GM04504 (cell line): Measurements from ENCODE around the gene THBS1.

Source experiments
- DNase-seq: peaks from one replicate; pipeline ENCODE4 v3.0.0-alpha.2; 2012; ENCODE audit warnings: low read depth

The THBS1 gene

GRCh38 chr15:39608185-39609139 is 27.6 kb downstream of the THBS1 start:
- no peak for DNase-seq

DNA sequence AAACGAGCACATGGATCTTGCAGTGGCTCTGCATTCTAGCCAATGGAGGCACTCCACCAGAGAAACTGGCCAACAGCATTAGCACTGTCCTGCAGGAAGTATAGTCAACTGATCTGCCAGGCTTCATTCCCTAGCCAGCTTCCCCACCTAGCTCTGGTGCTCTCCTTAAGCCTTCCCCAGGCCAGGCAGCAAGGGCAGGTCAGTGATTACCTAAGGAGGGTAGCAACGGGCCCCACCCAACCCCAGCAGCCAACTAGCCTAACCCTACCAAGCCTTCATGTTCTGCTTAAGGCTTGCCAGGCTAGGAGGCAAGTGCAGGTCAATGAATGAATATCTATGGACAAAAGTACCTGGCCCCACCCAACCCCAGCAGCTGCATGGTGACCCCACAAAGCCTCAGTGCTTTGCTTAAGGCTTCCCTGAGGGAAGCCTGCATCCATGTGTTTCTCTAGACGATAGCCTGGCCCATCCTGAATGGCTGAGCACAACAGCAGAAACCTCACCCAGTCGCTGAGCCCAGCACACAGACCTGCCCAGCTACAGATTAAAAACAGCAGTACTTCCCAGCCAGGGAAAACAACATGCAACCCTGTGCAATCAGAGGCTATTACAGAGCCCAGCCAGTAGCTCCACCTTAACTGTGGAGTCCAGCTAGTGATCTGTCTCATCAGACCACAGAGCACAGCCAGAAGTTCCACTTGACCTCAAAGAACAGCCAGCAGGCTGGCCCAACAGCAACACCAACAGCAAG is 28.5 kb downstream of the THBS1 start:
- no peak for DNase-seq

GRCh38 chr15:39610665-39611064 is 29.8 kb downstream of the THBS1 start:
- DNase-seq, result no peak

GRCh38 chr15:39613271-39613670 is 32.4 kb downstream of the THBS1 start:
- DNase-seq, result no peak

DNA sequence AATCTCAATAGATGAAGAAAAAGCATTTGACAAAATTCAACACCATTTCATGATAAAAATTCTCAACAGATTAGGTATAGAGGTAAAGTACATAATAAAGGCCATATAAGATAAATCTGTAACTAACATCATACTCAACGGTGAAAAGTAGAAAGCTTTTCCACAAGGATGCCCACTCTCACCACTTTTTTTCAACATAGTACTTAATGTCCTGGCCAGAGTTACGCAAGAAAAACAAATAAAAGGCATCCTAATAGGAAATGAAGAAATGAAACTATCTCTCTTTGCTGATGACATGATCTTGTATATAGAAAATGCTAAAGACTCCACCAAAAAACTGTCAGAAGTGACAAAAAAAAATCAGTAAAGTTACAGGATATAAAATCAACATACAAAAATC is 33.0 kb downstream of the THBS1 start:
- no peak for DNase-seq

DNA sequence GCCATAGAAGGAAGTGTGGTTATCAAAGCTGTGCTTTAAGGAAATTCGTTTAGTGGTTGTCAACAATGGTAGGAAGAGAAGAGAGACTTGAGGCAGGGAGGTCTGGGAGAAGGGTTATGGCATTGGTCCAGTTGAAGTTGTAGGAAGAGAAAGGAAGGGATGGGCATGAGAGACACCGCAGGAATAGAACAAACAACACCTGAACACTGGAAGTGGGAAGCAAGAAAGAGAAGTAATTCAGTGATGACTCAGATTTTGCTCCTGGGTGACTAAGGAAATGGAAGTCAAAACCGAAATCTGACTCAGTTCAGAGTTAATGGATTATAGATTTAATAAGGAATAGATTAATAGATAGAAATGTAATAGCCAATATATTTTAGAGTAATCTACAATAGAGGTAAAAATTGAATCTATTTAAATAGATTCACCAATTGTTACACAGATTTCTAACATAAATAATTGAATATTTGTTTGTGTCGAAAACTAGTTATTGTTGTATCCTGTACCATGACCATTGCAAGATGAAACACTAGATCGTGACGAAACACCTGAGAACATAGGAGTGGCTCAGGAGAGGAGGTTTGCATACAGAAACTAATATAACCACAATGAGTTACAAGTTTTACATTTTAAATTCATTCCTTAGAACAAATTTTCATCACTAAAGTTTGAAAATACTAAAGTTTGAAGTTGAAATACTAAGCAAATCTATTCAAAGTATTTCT is 36.0 kb downstream of the THBS1 start:
- DNase-seq, result no peak

GRCh38 chr15:39618063-39618823 is 37.4 kb downstream of the THBS1 start:
- DNase-seq, result no peak

GRCh38 chr15:39621210-39621609 is 40.3 kb downstream of the THBS1 start:
- no peak for DNase-seq

DNA sequence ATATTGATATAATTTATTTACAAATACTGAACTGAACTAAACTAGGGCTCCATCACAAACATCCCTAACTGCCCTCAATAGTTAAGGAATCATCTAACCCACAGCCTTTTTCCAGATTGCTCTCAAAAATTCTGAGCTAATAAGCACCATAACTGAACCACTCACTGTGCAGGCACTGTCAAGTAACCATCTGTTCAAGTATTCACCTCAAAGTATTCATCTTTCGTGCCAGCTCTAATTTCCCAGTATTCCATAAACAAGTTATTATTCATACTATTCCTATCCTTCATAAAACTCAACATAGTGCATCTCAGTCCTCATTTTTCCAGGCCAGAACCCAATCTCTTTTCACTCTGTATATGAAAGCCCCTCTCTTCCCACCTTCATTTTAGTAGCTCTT is 41.1 kb downstream of the THBS1 start:
- no peak for DNase-seq

DNA sequence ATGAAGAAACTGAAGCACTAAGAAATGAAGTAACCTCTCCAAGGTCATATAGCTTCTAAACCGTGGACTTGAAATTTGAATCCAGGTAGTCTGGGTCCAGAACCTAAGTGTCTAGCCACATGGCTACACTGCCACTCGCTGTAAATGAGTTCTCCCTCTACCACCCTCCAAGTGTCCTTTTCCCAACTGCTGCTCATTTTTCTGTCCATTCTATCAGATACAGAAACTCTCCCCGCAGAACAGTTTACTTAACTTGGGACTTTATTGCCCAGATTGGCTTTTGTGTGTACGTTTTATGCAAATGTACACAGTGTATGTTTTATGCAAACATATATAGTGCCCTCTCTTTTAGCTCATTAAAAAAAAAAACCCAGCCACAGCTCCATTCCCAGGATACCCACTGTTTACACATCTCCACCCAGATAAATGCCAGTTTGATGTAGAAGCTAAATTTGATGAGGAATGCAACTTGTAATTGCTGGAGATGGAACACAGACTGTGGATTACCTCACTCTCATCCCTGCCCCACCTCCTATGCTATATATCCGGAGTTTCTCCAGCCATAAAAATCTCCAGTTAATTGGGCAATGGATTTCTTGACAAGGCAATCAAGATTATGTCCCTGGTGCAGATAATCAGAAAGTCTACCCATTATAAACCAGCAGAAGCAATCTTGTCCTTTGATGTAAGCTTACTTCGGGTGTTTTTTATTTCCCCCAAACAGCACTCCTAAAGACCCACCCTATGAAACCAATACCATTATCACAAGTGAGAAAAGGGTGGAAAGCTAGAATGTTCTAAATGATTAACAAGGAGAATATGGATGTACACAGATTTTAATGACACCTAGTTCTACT is 42.0 kb downstream of the THBS1 start:
- DNase-seq, result no peak

DNA sequence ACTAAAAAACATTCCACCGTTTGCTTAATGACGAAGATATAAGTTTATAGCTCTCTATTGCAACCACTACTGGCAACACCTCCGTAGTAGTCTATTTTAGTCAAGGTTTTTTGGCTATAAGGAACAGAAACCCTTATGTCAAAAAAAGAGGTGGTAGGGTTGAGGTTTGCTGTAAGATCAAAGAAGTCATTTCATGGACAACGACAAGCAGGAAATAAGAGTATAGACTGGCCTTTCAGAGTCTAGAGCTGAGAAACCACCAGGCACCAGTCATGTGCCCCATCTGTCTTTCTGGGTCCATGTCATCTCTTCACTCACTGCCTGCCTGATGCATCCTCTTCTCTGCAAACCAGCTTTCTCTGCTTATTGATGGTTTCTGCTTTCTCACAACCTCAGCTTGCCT is 42.7 kb downstream of the THBS1 start:
- DNase-seq, result no peak

- peak; percentile 83 for DNase-seq
Measured at GRCh38 chr15:39624806-39625205, 43.9 kb downstream of the THBS1 start.

DNA sequence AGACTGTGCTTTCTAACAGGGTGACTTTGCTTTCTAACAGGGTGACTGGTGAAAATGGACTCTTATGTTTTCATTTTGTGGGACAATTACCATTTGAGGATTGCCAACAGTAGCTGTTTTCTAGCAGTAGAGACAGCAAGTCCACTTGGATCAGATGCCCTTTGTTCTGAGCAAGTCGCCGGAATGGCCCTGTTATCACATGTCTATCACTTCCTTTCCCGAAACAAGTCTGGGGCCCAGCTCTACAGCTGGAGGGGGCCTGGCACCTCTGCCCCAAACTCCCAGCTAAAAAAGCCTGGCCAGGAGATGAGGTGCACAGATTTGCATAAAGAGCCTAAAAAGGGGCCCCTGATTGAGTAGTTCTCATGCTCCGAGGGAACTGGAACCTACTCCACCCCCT is 44.6 kb downstream of the THBS1 start:
- no peak for DNase-seq

GRCh38 chr15:39625856-39626255 is 45.0 kb downstream of the THBS1 start:
- DNase-seq, result no peak

DNA sequence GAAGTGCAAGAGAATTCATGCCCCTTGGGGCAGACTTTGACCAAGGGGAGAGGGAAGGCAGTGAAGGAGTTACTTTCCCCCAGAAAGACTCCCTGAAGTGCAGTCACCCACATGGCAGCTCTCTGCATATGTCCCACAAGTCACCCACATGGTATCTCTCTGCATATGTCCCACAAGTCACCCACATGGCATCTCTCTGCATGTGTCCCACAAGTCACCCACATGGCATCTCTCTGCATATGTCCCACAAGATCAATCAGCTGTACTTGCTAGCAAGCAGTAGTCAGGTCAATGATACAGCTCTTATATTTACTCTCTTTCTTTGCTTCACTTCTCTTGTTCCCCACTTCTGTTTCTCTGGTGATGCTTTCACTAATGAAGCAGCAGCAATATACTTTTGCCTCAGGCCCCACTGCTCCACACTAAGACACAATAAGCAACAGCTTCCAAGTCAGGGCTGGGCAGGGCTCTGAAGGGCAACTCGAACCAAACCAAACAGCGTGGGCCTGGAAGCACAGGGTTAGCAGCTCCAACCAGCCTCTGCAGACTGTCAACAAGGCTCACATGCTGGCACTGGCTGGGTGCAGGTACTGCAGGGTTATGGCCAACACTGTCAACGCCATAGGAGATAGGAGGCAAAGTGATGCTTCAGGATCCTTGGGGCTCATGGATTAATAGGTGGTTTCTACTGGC is 46.7 kb downstream of the THBS1 start:
- no peak for DNase-seq

GRCh38 chr15:39628144-39628508 is 47.2 kb downstream of the THBS1 start:
- no peak for DNase-seq

GRCh38 chr15:39628546-39629257 is 47.8 kb downstream of the THBS1 start:
- no peak for DNase-seq

DNA sequence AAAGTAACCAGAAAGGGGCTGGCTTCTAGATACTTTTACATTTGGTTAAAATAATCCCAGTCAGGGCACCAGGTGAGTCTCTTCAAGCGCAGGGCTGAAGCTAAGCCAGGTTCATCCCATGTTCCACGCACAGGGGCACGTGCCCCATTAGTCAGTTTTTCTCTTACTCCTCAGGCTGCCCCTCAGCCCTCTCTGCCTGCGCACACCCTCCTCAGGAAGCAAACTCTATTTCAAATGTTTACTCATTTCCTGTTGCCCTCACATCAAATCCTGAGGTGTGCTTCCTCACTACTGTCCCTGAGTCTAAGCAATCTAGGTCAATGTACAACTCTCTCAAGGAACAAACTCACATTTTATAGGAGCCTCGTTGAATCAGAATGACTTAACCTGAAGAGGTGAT is 48.5 kb downstream of the THBS1 start:
- no peak for DNase-seq

DNA sequence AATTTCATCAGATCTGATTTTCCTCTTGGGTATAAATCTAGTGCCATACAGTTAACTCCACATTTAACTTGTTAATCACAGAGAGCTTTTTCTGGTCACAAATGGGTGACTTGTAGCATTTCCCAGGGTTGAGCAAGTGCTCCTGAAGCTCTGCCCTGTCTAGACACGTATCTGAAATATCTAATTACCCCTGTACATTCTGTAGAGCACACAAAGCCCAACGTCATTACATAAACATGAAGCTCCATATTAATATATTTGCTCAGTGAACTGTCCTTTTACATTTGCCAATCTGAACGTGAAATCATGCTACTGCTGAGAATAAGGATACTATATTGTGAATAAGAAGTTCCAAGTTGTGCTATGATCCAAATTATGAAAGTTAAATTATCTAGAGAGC is 49.0 kb downstream of the THBS1 start:
- DNase-seq, result no peak

GRCh38 chr15:39631357-39631756 is 50.5 kb downstream of the THBS1 start:
- no peak for DNase-seq
